Tibial artery (tissue), 4 donors: ENCODE data around the gene PPP2R1B.

Experiments used
- DNase-seq, 2 donors: peaks; one replicate each; pipeline ENCODE4 v3.0.0-alpha.2; 2019
- H3K27ac ChIP-seq, 2 donors: fragments of 200-600 bp; sonication (generic) in 1 of 2; 1 replicate in 1 of 2; 2 replicates in 1 of 2; pipeline ENCODE4 v1.5.1; 2018 to 2019; ENCODE audit warnings: mild to moderate bottlenecking in 1 of 2
- H3K27me3 ChIP-seq, 2 donors: fragments of 200-600 bp; sonication (generic) in 1 of 2; one replicate each; pipeline versions ENCODE4 v1.5.1 to v1.6.0; 2016 to 2019
- H3K36me3 ChIP-seq, 3 donors: fragments of 200-600 bp; sonication (generic) in 2 of 3; one replicate each; pipeline ENCODE4 v1.5.1; 2016 to 2019; ENCODE audit warnings: mild to moderate bottlenecking in 2 of 3
- H3K4me1 ChIP-seq, 4 donors: fragments of 200-600 bp; sonication (generic) in 2 of 4; 1 replicate in 3 of 4; 2 replicates in 1 of 4; pipeline ENCODE4 v1.5.1; 2016 to 2019
- H3K4me3 ChIP-seq, 2 donors: fragments of 200-600 bp; sonication (generic) in 1 of 2; 1 replicate in 1 of 2; 2 replicates in 1 of 2; pipeline ENCODE4 v1.5.1; 2018 to 2019; ENCODE audit warnings: mild to moderate bottlenecking in 2 of 2
- H3K9me3 ChIP-seq, 3 donors: fragments of 200-600 bp; sonication (generic) in 1 of 3; one replicate each; pipeline ENCODE4 v1.5.1; 2016 to 2019
- intact Hi-C: fragments of 100-400 bp; cut with DNase I; formaldehyde crosslinking; loops from one replicate; pipeline ENCODE4 v1.15.0; 2023; ENCODE audit warnings: low total_unique reads
- TF ChIP-seq, protein P1 (sequence below), 2 experiments: fragments of 200-600 bp in 1 of 2; fragments of 450-650 bp in 1 of 2; IDR thresholded peaks; one replicate each; pipeline ENCODE4 v1.5.1; 2017 to 2019; ENCODE audit warnings: antibody characterized with exemption in 2 of 2, mild to moderate bottlenecking in 1 of 2, moderate library complexity in 1 of 2

Gene PPP2R1B

GRCh38 chr11:111696556-111696955, 69.6 kb downstream of the PPP2R1B start:
- Histone ChIP-seq H3K36me3 (no peaks in the 10 kb centered on the region), H3K4me3 (no peak overlapping the region), H3K27ac (no peak overlapping the region), H3K9me3 (no peaks in the 10 kb centered on the region), H3K27me3 (no peaks in the 10 kb centered on the region), H3K4me1 (peaks cover 0 to 5% (median 0%) of the 10 kb centered on the region in 4 donors)
- TF ChIP-seq, protein P1, sequence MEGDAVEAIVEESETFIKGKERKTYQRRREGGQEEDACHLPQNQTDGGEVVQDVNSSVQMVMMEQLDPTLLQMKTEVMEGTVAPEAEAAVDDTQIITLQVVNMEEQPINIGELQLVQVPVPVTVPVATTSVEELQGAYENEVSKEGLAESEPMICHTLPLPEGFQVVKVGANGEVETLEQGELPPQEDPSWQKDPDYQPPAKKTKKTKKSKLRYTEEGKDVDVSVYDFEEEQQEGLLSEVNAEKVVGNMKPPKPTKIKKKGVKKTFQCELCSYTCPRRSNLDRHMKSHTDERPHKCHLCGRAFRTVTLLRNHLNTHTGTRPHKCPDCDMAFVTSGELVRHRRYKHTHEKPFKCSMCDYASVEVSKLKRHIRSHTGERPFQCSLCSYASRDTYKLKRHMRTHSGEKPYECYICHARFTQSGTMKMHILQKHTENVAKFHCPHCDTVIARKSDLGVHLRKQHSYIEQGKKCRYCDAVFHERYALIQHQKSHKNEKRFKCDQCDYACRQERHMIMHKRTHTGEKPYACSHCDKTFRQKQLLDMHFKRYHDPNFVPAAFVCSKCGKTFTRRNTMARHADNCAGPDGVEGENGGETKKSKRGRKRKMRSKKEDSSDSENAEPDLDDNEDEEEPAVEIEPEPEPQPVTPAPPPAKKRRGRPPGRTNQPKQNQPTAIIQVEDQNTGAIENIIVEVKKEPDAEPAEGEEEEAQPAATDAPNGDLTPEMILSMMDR (IDR thresholded peaks at IDR 0.05) = no peak
- no peak for DNase-seq
- intact Hi-C loops = no loop called here

- Histone ChIP-seq H3K27me3 (no peaks in the 10 kb centered on the region), H3K27ac (no peak overlapping the region), H3K9me3 (no peaks in the 10 kb centered on the region), H3K36me3 (no peaks in the 10 kb centered on the region), H3K4me3 (no peak overlapping the region), H3K4me1 (peaks cover 0 to 5% (median 0%) of the 10 kb centered on the region in 4 donors)
- intact Hi-C loops = no loop called here
- DNase-seq = no peak
- TF ChIP-seq, protein P1 (IDR thresholded peaks at IDR 0.05) = no peak
Observed at GRCh38 chr11:111694851-111695250, 71.3 kb downstream of the PPP2R1B start.

- Histone ChIP-seq H3K9me3 (no peaks in the 10 kb centered on the region), H3K27ac (no peak overlapping the region), H3K4me1 (peaks cover 0 to 5% (median 0%) of the 10 kb centered on the region in 4 donors), H3K4me3 (no peak overlapping the region), H3K36me3 (peaks cover 1 to 10% (median 4%) of the 10 kb centered on the region in 3 donors), H3K27me3 (no peaks in the 10 kb centered on the region)
- TF ChIP-seq, protein P1 (IDR thresholded peaks at IDR 0.05) = no peak
- no peak for DNase-seq
- intact Hi-C loops = no loop called here
Observed at GRCh38 chr11:111693224-111693937, 72.8 kb downstream of the PPP2R1B start.

DNA sequence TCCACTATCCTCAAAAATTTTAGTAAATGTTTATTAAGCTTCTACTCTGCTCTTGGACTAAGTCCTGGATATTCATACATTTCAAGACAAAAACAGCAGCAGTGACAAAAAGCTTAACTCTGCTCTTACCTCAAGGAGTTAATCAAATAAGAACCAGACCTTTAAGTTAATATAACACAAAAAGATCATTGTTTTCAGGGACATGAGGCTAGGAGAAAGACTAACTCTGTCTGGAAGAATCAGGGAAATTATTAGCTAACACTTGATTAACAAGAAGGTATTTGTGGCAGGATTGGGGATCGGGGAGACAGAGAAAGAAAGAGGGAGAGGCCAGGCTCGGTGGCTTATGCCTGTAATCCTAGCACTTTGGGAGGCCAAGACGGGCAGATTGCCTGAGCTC, 74.4 kb downstream of the PPP2R1B start:
- TF ChIP-seq, protein P1 (IDR thresholded peaks at IDR 0.05) = no peak
- no peak for DNase-seq
- no peak overlapping the region for H3K4me3 ChIP-seq
- no peak overlapping the region for H3K27ac ChIP-seq
- no peaks in the 10 kb centered on the region for H3K27me3 ChIP-seq
- peaks cover 4 to 17% (median 10%) of the 10 kb centered on the region in 3 donors for H3K36me3 ChIP-seq
- no peaks in the 10 kb centered on the region for H3K9me3 ChIP-seq
- peaks cover 0 to 5% (median 0%) of the 10 kb centered on the region in 4 donors for H3K4me1 ChIP-seq
- intact Hi-C loops = no loop called here

- intact Hi-C loops = no loop called here
- DNase-seq = no peak
- Histone ChIP-seq H3K27me3 (no peaks in the 10 kb centered on the region), H3K9me3 (no peaks in the 10 kb centered on the region), H3K4me3 (no peak overlapping the region), H3K4me1 (peaks cover 0 to 5% (median 0%) of the 10 kb centered on the region in 4 donors), H3K36me3 (peaks cover 4 to 17% (median 10%) of the 10 kb centered on the region in 3 donors), H3K27ac (no peak overlapping the region)
- TF ChIP-seq, protein P1 (IDR thresholded peaks at IDR 0.05) = no peak
Observed at GRCh38 chr11:111691176-111691575, 75.0 kb downstream of the PPP2R1B start.
